Liver (tissue), 3 donors: ENCODE measurements around the gene PTGDR.

Source experiments
- EGR1 ChIP-seq, 2 donors: IDR thresholded peaks; 2 replicates each; pipeline ENCODE4 v1.6.1; 2016 to 2018; ENCODE audit warnings: antibody characterized with exemption in 2 of 2, low read depth in 2 of 2
- FOXA1 ChIP-seq: IDR thresholded peaks from 2 replicates; pipeline ENCODE4 v1.6.1; 2016; ENCODE audit warnings: antibody characterized with exemption
- GABPA ChIP-seq, 2 donors: IDR thresholded peaks in 1 of 2; conservative IDR thresholded peaks in 1 of 2; 2 replicates each; pipeline ENCODE4 v1.6.1; 2016; ENCODE audit warnings: antibody characterized with exemption in 2 of 2, mild to moderate bottlenecking in 1 of 2, moderate library complexity in 1 of 2
- HNF4A ChIP-seq, 2 donors: conservative IDR thresholded peaks; 2 replicates each; pipeline ENCODE4 v1.6.1; 2016; ENCODE audit warnings: antibody characterized with exemption in 2 of 2, mild to moderate bottlenecking in 2 of 2
- JUND ChIP-seq, 2 donors: IDR thresholded peaks; 2 replicates each; pipeline ENCODE4 v1.6.1; 2016; ENCODE audit warnings: antibody characterized with exemption in 2 of 2
- SP1 ChIP-seq: IDR thresholded peaks from 2 replicates; pipeline ENCODE4 v1.6.1; 2018; ENCODE audit warnings: antibody characterized with exemption, mild to moderate bottlenecking
- TAF1 ChIP-seq: conservative IDR thresholded peaks from 2 replicates; pipeline ENCODE4 v1.6.1; 2016; ENCODE audit warnings: antibody characterized with exemption, mild to moderate bottlenecking
- YY1 ChIP-seq: IDR thresholded peaks from 2 replicates; pipeline ENCODE4 v1.6.1; 2016; ENCODE audit warnings: antibody characterized with exemption, mild to moderate bottlenecking
- TF ChIP-seq, protein P1 (sequence below): fragments of 150-350 bp; IDR thresholded peaks from 2 replicates; pipeline ENCODE4 v1.5.1; 2017; ENCODE audit warnings: improper control_type of control experiment, low read depth, low read length; ENCODE audit not compliant: missing input control
- TF ChIP-seq, protein P2 (sequence below): IDR thresholded peaks from 2 replicates; pipeline ENCODE4 v1.6.1; 2016; ENCODE audit warnings: antibody characterized with exemption
- TF ChIP-seq, protein P3 (sequence below): IDR thresholded peaks from 2 replicates; pipeline ENCODE4 v1.6.1; 2016; ENCODE audit warnings: antibody characterized with exemption
- TF ChIP-seq, protein P4 (sequence below): IDR thresholded peaks from 2 replicates; pipeline ENCODE4 v1.6.1; 2016; ENCODE audit warnings: antibody characterized with exemption, mild to moderate bottlenecking
- TF ChIP-seq, protein P5 (sequence below): IDR thresholded peaks from 2 replicates; pipeline ENCODE4 v1.6.1; 2016; ENCODE audit warnings: antibody characterized with exemption
- donor health status: healthy.
- donor health status: healthy.

DNA sequence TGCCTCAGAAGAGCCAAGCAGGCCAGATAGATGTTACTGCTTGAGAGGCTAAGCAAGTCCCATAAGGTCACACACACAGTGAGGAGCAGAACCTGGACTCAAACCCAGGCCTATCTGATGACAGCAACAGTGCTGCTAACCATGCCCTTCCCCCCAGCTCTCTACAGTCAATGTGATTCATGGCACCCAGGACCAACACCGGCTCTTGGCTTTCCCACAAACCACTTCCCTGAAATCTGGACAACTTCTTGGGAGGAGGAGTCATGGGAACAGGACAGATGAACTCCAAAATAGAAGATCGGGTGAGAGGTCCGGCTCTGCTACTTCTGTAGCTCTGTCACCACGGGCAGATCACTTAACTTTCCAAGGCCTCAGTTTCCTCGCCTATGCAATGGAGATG, 716 bp upstream of the PTGDR start:
- TF ChIP-seq YY1 (no peak), GABPA (IDR thresholded peaks at IDR 0.05 in 1 of 2, conservative IDR thresholded peaks at IDR 0.05 in 1 of 2) (no peak), TAF1 (no peak), SP1 (no peak), JUND (IDR thresholded peaks at IDR 0.05) (no peak), EGR1 (IDR thresholded peaks at IDR 0.05; ENCODE audit: low read depth in 2 of 2) (no peak), HNF4A (conservative IDR thresholded peaks at IDR 0.05) (no peak), FOXA1 (no peak)
- TF ChIP-seq, protein P1, sequence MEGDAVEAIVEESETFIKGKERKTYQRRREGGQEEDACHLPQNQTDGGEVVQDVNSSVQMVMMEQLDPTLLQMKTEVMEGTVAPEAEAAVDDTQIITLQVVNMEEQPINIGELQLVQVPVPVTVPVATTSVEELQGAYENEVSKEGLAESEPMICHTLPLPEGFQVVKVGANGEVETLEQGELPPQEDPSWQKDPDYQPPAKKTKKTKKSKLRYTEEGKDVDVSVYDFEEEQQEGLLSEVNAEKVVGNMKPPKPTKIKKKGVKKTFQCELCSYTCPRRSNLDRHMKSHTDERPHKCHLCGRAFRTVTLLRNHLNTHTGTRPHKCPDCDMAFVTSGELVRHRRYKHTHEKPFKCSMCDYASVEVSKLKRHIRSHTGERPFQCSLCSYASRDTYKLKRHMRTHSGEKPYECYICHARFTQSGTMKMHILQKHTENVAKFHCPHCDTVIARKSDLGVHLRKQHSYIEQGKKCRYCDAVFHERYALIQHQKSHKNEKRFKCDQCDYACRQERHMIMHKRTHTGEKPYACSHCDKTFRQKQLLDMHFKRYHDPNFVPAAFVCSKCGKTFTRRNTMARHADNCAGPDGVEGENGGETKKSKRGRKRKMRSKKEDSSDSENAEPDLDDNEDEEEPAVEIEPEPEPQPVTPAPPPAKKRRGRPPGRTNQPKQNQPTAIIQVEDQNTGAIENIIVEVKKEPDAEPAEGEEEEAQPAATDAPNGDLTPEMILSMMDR: no peak
- TF ChIP-seq, protein P2, sequence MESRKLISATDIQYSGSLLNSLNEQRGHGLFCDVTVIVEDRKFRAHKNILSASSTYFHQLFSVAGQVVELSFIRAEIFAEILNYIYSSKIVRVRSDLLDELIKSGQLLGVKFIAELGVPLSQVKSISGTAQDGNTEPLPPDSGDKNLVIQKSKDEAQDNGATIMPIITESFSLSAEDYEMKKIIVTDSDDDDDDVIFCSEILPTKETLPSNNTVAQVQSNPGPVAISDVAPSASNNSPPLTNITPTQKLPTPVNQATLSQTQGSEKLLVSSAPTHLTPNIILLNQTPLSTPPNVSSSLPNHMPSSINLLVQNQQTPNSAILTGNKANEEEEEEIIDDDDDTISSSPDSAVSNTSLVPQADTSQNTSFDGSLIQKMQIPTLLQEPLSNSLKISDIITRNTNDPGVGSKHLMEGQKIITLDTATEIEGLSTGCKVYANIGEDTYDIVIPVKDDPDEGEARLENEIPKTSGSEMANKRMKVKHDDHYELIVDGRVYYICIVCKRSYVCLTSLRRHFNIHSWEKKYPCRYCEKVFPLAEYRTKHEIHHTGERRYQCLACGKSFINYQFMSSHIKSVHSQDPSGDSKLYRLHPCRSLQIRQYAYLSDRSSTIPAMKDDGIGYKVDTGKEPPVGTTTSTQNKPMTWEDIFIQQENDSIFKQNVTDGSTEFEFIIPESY: no peak
- TF ChIP-seq, protein P3, sequence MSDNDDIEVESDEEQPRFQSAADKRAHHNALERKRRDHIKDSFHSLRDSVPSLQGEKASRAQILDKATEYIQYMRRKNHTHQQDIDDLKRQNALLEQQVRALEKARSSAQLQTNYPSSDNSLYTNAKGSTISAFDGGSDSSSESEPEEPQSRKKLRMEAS: no peak
- TF ChIP-seq, protein P4, sequence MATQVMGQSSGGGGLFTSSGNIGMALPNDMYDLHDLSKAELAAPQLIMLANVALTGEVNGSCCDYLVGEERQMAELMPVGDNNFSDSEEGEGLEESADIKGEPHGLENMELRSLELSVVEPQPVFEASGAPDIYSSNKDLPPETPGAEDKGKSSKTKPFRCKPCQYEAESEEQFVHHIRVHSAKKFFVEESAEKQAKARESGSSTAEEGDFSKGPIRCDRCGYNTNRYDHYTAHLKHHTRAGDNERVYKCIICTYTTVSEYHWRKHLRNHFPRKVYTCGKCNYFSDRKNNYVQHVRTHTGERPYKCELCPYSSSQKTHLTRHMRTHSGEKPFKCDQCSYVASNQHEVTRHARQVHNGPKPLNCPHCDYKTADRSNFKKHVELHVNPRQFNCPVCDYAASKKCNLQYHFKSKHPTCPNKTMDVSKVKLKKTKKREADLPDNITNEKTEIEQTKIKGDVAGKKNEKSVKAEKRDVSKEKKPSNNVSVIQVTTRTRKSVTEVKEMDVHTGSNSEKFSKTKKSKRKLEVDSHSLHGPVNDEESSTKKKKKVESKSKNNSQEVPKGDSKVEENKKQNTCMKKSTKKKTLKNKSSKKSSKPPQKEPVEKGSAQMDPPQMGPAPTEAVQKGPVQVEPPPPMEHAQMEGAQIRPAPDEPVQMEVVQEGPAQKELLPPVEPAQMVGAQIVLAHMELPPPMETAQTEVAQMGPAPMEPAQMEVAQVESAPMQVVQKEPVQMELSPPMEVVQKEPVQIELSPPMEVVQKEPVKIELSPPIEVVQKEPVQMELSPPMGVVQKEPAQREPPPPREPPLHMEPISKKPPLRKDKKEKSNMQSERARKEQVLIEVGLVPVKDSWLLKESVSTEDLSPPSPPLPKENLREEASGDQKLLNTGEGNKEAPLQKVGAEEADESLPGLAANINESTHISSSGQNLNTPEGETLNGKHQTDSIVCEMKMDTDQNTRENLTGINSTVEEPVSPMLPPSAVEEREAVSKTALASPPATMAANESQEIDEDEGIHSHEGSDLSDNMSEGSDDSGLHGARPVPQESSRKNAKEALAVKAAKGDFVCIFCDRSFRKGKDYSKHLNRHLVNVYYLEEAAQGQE: no peak
- TF ChIP-seq, protein P5, sequence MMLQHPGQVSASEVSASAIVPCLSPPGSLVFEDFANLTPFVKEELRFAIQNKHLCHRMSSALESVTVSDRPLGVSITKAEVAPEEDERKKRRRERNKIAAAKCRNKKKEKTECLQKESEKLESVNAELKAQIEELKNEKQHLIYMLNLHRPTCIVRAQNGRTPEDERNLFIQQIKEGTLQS: no peak
